AG10803 (cell line): Measurements from ENCODE around the gene BCAS4.
A peak's percentile ranks its signal among the peaks of the same experiment; 100 is the strongest.

ENCODE experiments used
- DNase-seq: peaks from one replicate; pipeline ENCODE4 v3.0.0; 2010; ENCODE audit warnings: low read depth
- H3K4me3 ChIP-seq: 2 replicates; pipeline ENCODE4 v1.5.1; 2011; ENCODE audit warnings: mild to moderate bottlenecking, low read length, control low read depth
- CTCF ChIP-seq: conservative IDR thresholded peaks from 2 replicates; pipeline ENCODE4 v1.5.1; 2011; ENCODE audit warnings: mild to moderate bottlenecking, low read length, control low read depth, inconsistent platforms

Gene BCAS4

GRCh38 chr20:50898475-50898874 is 103.6 kb downstream of the BCAS4 start:
- TF ChIP-seq CTCF = no peak
- DNase-seq = peak; percentile 25
- H3K4me3 ChIP-seq = no peak overlapping the region

GRCh38 chr20:50900261-50900660 is 105.4 kb downstream of the BCAS4 start:
- DNase-seq = no peak
- no peak overlapping the region for H3K4me3 ChIP-seq
- no peak for TF ChIP-seq CTCF

GRCh38 chr20:50901301-50901700 is 106.4 kb downstream of the BCAS4 start:
- no peak for TF ChIP-seq CTCF
- no peak overlapping the region for H3K4me3 ChIP-seq
- DNase-seq = no peak

GRCh38 chr20:50903353-50904051 is 108.6 kb downstream of the BCAS4 start:
- DNase-seq = no peak
- TF ChIP-seq CTCF = no peak
- H3K4me3 ChIP-seq = no peak overlapping the region

- TF ChIP-seq CTCF = no peak
- no peak overlapping the region for H3K4me3 ChIP-seq
- DNase-seq = no peak
These were observed 109.3 kb downstream of the BCAS4 start for GRCh38 chr20:50904067-50904570.

- TF ChIP-seq CTCF = no peak
- H3K4me3 ChIP-seq = no peak overlapping the region
- no peak for DNase-seq
These were observed 114.6 kb downstream of the BCAS4 start for GRCh38 chr20:50909413-50909812.

GRCh38 chr20:50911030-50911429 is 116.2 kb downstream of the BCAS4 start:
- H3K4me3 ChIP-seq = no peak overlapping the region
- TF ChIP-seq CTCF = no peak
- DNase-seq = peak; percentile 90
